ENCODE data around the gene CAMKK1.

The CAMKK1 gene

GRCh38 chr17:3917391-3917931, 24.6 kb upstream of the CAMKK1 start:
- TF ChIP-seq POLR2AphosphoS5 (IDR thresholded peaks at IDR 0.05; ENCODE audit: low read depth, low read length): no peak
- TF ChIP-seq REST (IDR thresholded peaks at IDR 0.05; ENCODE audit: insufficient read depth in 1 of 2, low read depth in 2 of 2, low read length in 2 of 2): no peak
- TF ChIP-seq SIN3A (IDR thresholded peaks at IDR 0.05; ENCODE audit: borderline replicate concordance, insufficient read depth, low read length): no peak
- no peak for TF ChIP-seq TAF1 (IDR thresholded peaks at IDR 0.05; ENCODE audit: borderline replicate concordance, insufficient read depth, low read length)
- TF ChIP-seq FOXP2 (optimal IDR thresholded peaks at IDR 0.05; ENCODE audit: borderline replicate concordance, extremely low read depth, extremely low read length, insufficient read depth): no peak

- TF ChIP-seq POLR2AphosphoS5 (IDR thresholded peaks at IDR 0.05; ENCODE audit: low read depth, low read length) (no peak), SIN3A (IDR thresholded peaks at IDR 0.05; ENCODE audit: borderline replicate concordance, insufficient read depth, low read length) (no peak), REST (IDR thresholded peaks at IDR 0.05; ENCODE audit: insufficient read depth in 1 of 2, low read depth in 2 of 2, low read length in 2 of 2) (no peak), FOXP2 (optimal IDR thresholded peaks at IDR 0.05; ENCODE audit: borderline replicate concordance, extremely low read depth, extremely low read length, insufficient read depth) (no peak), TAF1 (IDR thresholded peaks at IDR 0.05; ENCODE audit: borderline replicate concordance, insufficient read depth, low read length) (no peak)
Observed at GRCh38 chr17:3916825-3917224, 24.0 kb upstream of the CAMKK1 start.

GRCh38 chr17:3915995-3916696, 23.3 kb upstream of the CAMKK1 start, which contains the start of gene P2RX1:
Gene P2RX1, minus strand, starts transcription at chr17:3916465. Its CDS starts 240 bp downstream, at chr17:3916225.
- TF ChIP-seq POLR2AphosphoS5 (IDR thresholded peaks at IDR 0.05; ENCODE audit: low read depth, low read length): no peak
- no peak for TF ChIP-seq SIN3A (IDR thresholded peaks at IDR 0.05; ENCODE audit: borderline replicate concordance, insufficient read depth, low read length)
- no peak for TF ChIP-seq TAF1 (IDR thresholded peaks at IDR 0.05; ENCODE audit: borderline replicate concordance, insufficient read depth, low read length)
- TF ChIP-seq REST (IDR thresholded peaks at IDR 0.05; ENCODE audit: insufficient read depth in 1 of 2, low read depth in 2 of 2, low read length in 2 of 2): no peak
- TF ChIP-seq FOXP2 (optimal IDR thresholded peaks at IDR 0.05; ENCODE audit: borderline replicate concordance, extremely low read depth, extremely low read length, insufficient read depth): no peak

GRCh38 chr17:3915581-3915994, 22.7 kb upstream of the CAMKK1 start:
- TF ChIP-seq POLR2AphosphoS5 (IDR thresholded peaks at IDR 0.05; ENCODE audit: low read depth, low read length): no peak
- no peak for TF ChIP-seq SIN3A (IDR thresholded peaks at IDR 0.05; ENCODE audit: borderline replicate concordance, insufficient read depth, low read length)
- TF ChIP-seq REST (IDR thresholded peaks at IDR 0.05; ENCODE audit: insufficient read depth in 1 of 2, low read depth in 2 of 2, low read length in 2 of 2): no peak
- no peak for TF ChIP-seq FOXP2 (optimal IDR thresholded peaks at IDR 0.05; ENCODE audit: borderline replicate concordance, extremely low read depth, extremely low read length, insufficient read depth)
- TF ChIP-seq TAF1 (IDR thresholded peaks at IDR 0.05; ENCODE audit: borderline replicate concordance, insufficient read depth, low read length): no peak
